K562 (cell line): ENCODE data around the gene SLC22A12. TPM values are rescaled to one million over a fixed set of nuclear protein-coding genes. Genes with fewer than 3 reads are reported as not detected.

Source experiments
- ATAC-seq: fragments of 200-7000 bp; cut with Tn5 transposase; 3 replicates; pipeline ENCODE4 v1.9.1; 2020; ENCODE audit warnings: moderate library complexity
- BruUV-seq: library from RNA; stranded (reverse); fragments of 400-500 nt; replicated peaks from 2 replicates; lab custom pipeline; 2021; lab: Mats Ljungman, UMichigan
- CTCF ChIA-PET: fragments of 300-600 bp; formaldehyde crosslinking; extraction: SDS; loops from one replicate; lab custom pipeline; 2021; ENCODE audit warnings: low intra/inter-chr PET ratio; lab: Yijun Ruan, JAX
- POLR2A ChIA-PET: fragments of 300-600, 350-650 bp; sonication (Branson Sonifier 250); formaldehyde crosslinking; extraction: SDS; loops from one replicate; lab custom pipeline; 2021; ENCODE audit warnings: antibody characterized with exemption, inconsistent platforms; lab: Yijun Ruan, JAX
- DNase-seq, 4 experiments: peaks; one replicate each; pipeline versions ENCODE4 v3.0.0 to v3.0.0-alpha.2; 2011 to 2018; ENCODE audit warnings: low spot score in 3 of 4, mixed read lengths in 3 of 4; ENCODE audit errors: extremely low read depth in 1 of 4
- FAIRE-seq: peaks from 2 replicates; lab custom pipeline; 2011; peaks lifted over from hg19 to GRCh38; lab: Jason Lieb, UNC
- H2AFZ ChIP-seq: 2 replicates; pipeline ENCODE4 v1.6.0; 2011; ENCODE audit warnings: low read depth, low read length, control low read depth, inconsistent platforms
- H3K27ac ChIP-seq: fragments of 200-600 bp; 3 replicates; pipeline ENCODE4 v1.8.0; 2011; ENCODE audit warnings: low read depth, mild to moderate bottlenecking, control low read depth, inconsistent platforms, low read length, moderate library complexity, mixed read lengths; ENCODE audit errors: extremely low read depth
- H3K27me3 ChIP-seq, 2 experiments: fragments of 300-600 bp in 1 of 2; 2 replicates in 1 of 2; 3 replicates in 1 of 2; pipeline versions ENCODE4 v1.6.0 to v1.8.0; 2011; ENCODE audit warnings: inconsistent platforms in 2 of 2, low read length in 2 of 2, mild to moderate bottlenecking in 1 of 2, mixed read lengths in 1 of 2, moderate library complexity in 1 of 2; ENCODE audit not compliant: control insufficient read depth in 2 of 2, insufficient read depth in 2 of 2
- H3K36me3 ChIP-seq: fragments of 300-600 bp; 3 replicates; pipeline ENCODE4 v1.8.0; 2011; ENCODE audit warnings: mild to moderate bottlenecking, low read length, inconsistent platforms; ENCODE audit not compliant: control insufficient read depth, insufficient read depth
- H3K4me1 ChIP-seq, 2 experiments: fragments of 200-600 bp in 1 of 2; replicated peaks in 1 of 2; 2 replicates in 1 of 2; 3 replicates in 1 of 2; pipeline versions ENCODE4 v1.5.1 to v1.8.0; 2011; ENCODE audit warnings: inconsistent platforms in 2 of 2, low read length in 2 of 2, mild to moderate bottlenecking in 1 of 2, mixed read lengths in 1 of 2, moderate library complexity in 1 of 2; ENCODE audit not compliant: control insufficient read depth in 2 of 2, insufficient read depth in 2 of 2
- H3K4me2 ChIP-seq: 2 replicates; pipeline ENCODE4 v1.6.1; 2011; ENCODE audit warnings: low read length, control low read depth, inconsistent platforms, mixed read lengths; ENCODE audit not compliant: insufficient read depth
- H3K4me3 ChIP-seq: fragments of 200-600 bp; sonication (generic), shearing (Covaris generic); 2 replicates; pipeline ENCODE4 v1.5.1; 2016; ENCODE audit warnings: control low read depth, inconsistent platforms
- H3K79me2 ChIP-seq: fragments of 200-600 bp; 3 replicates; pipeline ENCODE4 v1.8.0; 2011; ENCODE audit warnings: low read length, inconsistent platforms; ENCODE audit not compliant: control insufficient read depth, insufficient read depth
- H3K9ac ChIP-seq, 2 experiments: 2 replicates each; pipeline versions ENCODE4 v1.6.0 to v1.6.1; 2011; ENCODE audit warnings: low read depth in 2 of 2, low read length in 2 of 2, control low read depth in 1 of 2, inconsistent platforms in 1 of 2, mild to moderate bottlenecking in 1 of 2, mixed read lengths in 1 of 2; ENCODE audit not compliant: insufficient read depth in 1 of 2
- H3K9me1 ChIP-seq: one replicate; pipeline ENCODE4 v1.6.0; 2011; ENCODE audit warnings: inconsistent platforms, mild to moderate bottlenecking, low read length, moderate library complexity; ENCODE audit not compliant: control insufficient read depth, insufficient read depth
- H3K9me3 ChIP-seq: replicated peaks from 2 replicates; pipeline ENCODE4 v1.5.1; 2011; ENCODE audit warnings: low read depth, low read length, inconsistent platforms; ENCODE audit not compliant: control insufficient read depth, insufficient read depth
- H4K20me1 ChIP-seq: replicated peaks from 2 replicates; pipeline ENCODE4 v1.6.1; 2011; ENCODE audit warnings: low read length, inconsistent platforms, mixed read lengths; ENCODE audit not compliant: control insufficient read depth, insufficient read depth
- DDX20 ChIP-seq: fragments of 450-650 bp; IDR thresholded peaks from 2 replicates; pipeline ENCODE4 v1.6.1; 2016; ENCODE audit warnings: missing genetic modification characterization, low read depth, mild to moderate bottlenecking, missing compliant biosample characterization, moderate library complexity
- NR2C2 ChIP-seq, 2 experiments: fragments of 200-800 bp in 1 of 2; sonication (Bioruptor generic) in 1 of 2; sonication (generic) in 1 of 2; formaldehyde crosslinking in 1 of 2; IDR thresholded peaks; 2 replicates each; pipeline versions ENCODE4 v1.6.1 to v1.8.0; 2016 to 2022; ENCODE audit warnings: mild to moderate bottlenecking in 1 of 2, missing compliant biosample characterization in 1 of 2, missing genetic modification characterization in 1 of 2, missing genetic modification reagents in 1 of 2
- SAFB2 ChIP-seq: fragments of 200-400 bp; formaldehyde crosslinking; IDR thresholded peaks from 2 replicates; pipeline ENCODE4 v1.6.1; 2018; ENCODE audit warnings: borderline replicate concordance, low read length, low read depth, moderate library complexity; ENCODE audit not compliant: severe bottlenecking
- TCF7L2 ChIP-seq: fragments of 150-350 bp; IDR thresholded peaks from 2 replicates; pipeline ENCODE4 v1.6.1; 2016; ENCODE audit warnings: low read depth, mild to moderate bottlenecking, low read length, moderate library complexity
- ZFPM2 ChIP-seq: fragments of 250-450 bp; sonication (Bioruptor Pico); IDR thresholded peaks from 2 replicates; pipeline ENCODE4 v1.5.1; 2022; ENCODE audit warnings: mild to moderate bottlenecking
- ZNF354B ChIP-seq: fragments of 250-450 bp; sonication (Bioruptor Pico); IDR thresholded peaks from 2 replicates; pipeline ENCODE4 v1.4.0; 2020
- ZNF507 ChIP-seq: conservative IDR thresholded peaks from 2 replicates; pipeline ENCODE4 v1.6.1; 2017; ENCODE audit warnings: missing genetic modification characterization, missing compliant biosample characterization
- WGBS: fragments of 100-300 bp; shearing (Covaris generic); methylation state at CpG from one replicate; pipeline ENCODE4 v1.1.6; 2016; ENCODE audit warnings: low coverage, mixed read lengths; ENCODE audit not compliant: insufficient coverage; ENCODE audit errors: missing lambda C conversion rate; 5-methylcytosine and 5-hydroxymethylcytosine counted together
- in situ Hi-C: fragments of 300-500 bp; cut with MboI; formaldehyde crosslinking; loops from 4 replicates; pipeline ENCODE4 v1.15.0; 2018; ENCODE audit warnings: inconsistent platforms, mixed read lengths
- intact Hi-C: fragments of 100-400 bp; cut with micrococcal nuclease; formaldehyde crosslinking; loops from 2 replicates; pipeline ENCODE4 v1.14.2; 2022
- polyA plus RNA-seq, 8 experiments: library from polyadenylated mRNA; depleted of rRNA in 4 of 8; stranded (reverse) in 5 of 8; unstranded in 3 of 8; fragments of >200 nt; fragmentation: Nextera tagmentation in 2 of 8; fragmentation: Illumina TruSeq in 1 of 8; extraction: Ambion mirVana in 2 of 8; extraction: Trizol in 1 of 8; gene quantifications; 2 replicates each; pipeline versions ENCODE4 v1.2.1 to v1.2.3, GENCODE V29; 2011 to 2014; ENCODE audit warnings: inconsistent platforms in 1 of 8, missing spikeins in 1 of 8
- total RNA-seq, 7 experiments: library from RNA; depleted of rRNA in 6 of 7; stranded (reverse); fragments of >200 nt in 6 of 7; fragmentation: Illumina TruSeq in 2 of 7; extraction: Trizol in 2 of 7; gene quantifications; 2 replicates each; pipeline versions ENCODE4 v1.2.1 to v1.2.3, GENCODE V29; 2011 to 2021; ENCODE audit warnings: low replicate concordance in 1 of 7

SLC22A12 gene
- total and polyA plus RNA-seq, 9 of the 15 experiments (the other 6 are each of a cell fraction or from before 2014, with no cell fraction given): not detected

GRCh38 chr11:64588701-64589100 is 2.3 kb upstream of the SLC22A12 start:
- ATAC-seq: no peak
- no peak for DNase-seq
- Histone ChIP-seq H3K4me2 (no peak overlapping the region), H3K27ac (no peak overlapping the region), H3K9ac (no peak overlapping the region), H3K4me3 (no peak overlapping the region), H3K9me1 (peaks cover 2% of the 10 kb centered on the region), H2AFZ (no peak overlapping the region), H3K9me3 (no peaks in the 10 kb centered on the region; the same call in 1 of the 2 replicates), H3K4me1 (peaks cover 0 to 9% of the 10 kb centered on the region in 2 experiments; a peak in 1 of 5 replicates), H3K79me2 (no peaks in the 10 kb centered on the region), H4K20me1 (0 out of 2 replicates have a peak, but pooled peaks cover 5% of the 10 kb centered on the region), H3K36me3 (no peaks in the 10 kb centered on the region), H3K27me3 (peaks cover 25 to 61% of the 10 kb centered on the region in 2 experiments; a peak in 4 of 5 replicates)
- BruUV-seq: no TSS peak
- ChIA-PET CTCF (no interaction called here), POLR2A (interaction anchor here (1.6 kb wide), 1 partner anchor 8 kb away, joined by 4 read pairs; no protein-coding TSS in a partner anchor)
- in situ Hi-C loops: no loop called here
- TF ChIP-seq SAFB2: no peak
- TF ChIP-seq TCF7L2: no peak
- TF ChIP-seq NR2C2 (CRISPR knock-in tag; IDR thresholded peaks at IDR 0.05): no peak
- no peak for TF ChIP-seq NR2C2 (tag; IDR thresholded peaks at IDR 0.05)
- TF ChIP-seq ZNF507: peak; percentile 97
- TF ChIP-seq ZFPM2 (CRISPR knock-in tag): no peak
- TF ChIP-seq DDX20 (tag): no peak
- TF ChIP-seq ZNF354B (CRISPR knock-in tag): peak; percentile 76; the same call in 1 of the 2 replicates
- 0% methylated on average over 2 of the region's 2 CpGs for WGBS
- FAIRE-seq: no peak
- intact Hi-C loops: no loop called here
